HG03159 (cell line): ENCODE measurements around the gene BDH2.
A peak's percentile ranks its signal among the peaks of the same experiment; 100 is the strongest.

Experiments
- ATAC-seq: cut with Tn5 transposase; IDR thresholded peaks from one replicate; pipeline ENCODE4 v1.9.1; 2021; ENCODE audit warnings: mild to moderate bottlenecking, moderate library complexity; ENCODE audit not compliant: unreplicated experiment

The BDH2 gene

GRCh38 chr4:103085555-103086196 lies 14.0 kb downstream of the BDH2 start:
- ATAC-seq: no peak

- no peak for ATAC-seq
Observed at GRCh38 chr4:103079621-103080020, 20.0 kb downstream of the BDH2 start.

GRCh38 chr4:103076747-103077347 lies 22.8 kb downstream of the BDH2 start, which contains the start of gene SLC9B2:
TSS of gene SLC9B2 (minus strand) at chr4:103076761. CDS start at chr4:103067550, 9,211 bp downstream.
- ATAC-seq: peak; percentile 38

GRCh38 chr4:103075894-103076746 lies 23.5 kb downstream of the BDH2 start:
- ATAC-seq: peak; percentile 52

- ATAC-seq: peak; percentile 0
Observed at GRCh38 chr4:103075435-103075893, 24.2 kb downstream of the BDH2 start.

GRCh38 chr4:103074744-103075434 lies 24.7 kb downstream of the BDH2 start:
- ATAC-seq: peak; percentile 44

- no peak for ATAC-seq
Observed at GRCh38 chr4:103073792-103074438, 25.7 kb downstream of the BDH2 start.

GRCh38 chr4:103067841-103068547 lies 31.6 kb downstream of the BDH2 start:
- ATAC-seq: no peak

- no peak for ATAC-seq
Observed at GRCh38 chr4:103060453-103061148, 39.0 kb downstream of the BDH2 start.

GRCh38 chr4:103054030-103054429 lies 45.6 kb downstream of the BDH2 start:
- no peak for ATAC-seq

- ATAC-seq: no peak
Observed at GRCh38 chr4:103052779-103053178, 46.9 kb downstream of the BDH2 start.

GRCh38 chr4:103052145-103052544 lies 47.5 kb downstream of the BDH2 start:
- ATAC-seq: no peak

GRCh38 chr4:103050736-103051436 lies 48.7 kb downstream of the BDH2 start:
- ATAC-seq: no peak

GRCh38 chr4:103046416-103047290 lies 53.0 kb downstream of the BDH2 start:
- peak; percentile 93 for ATAC-seq

GRCh38 chr4:103044183-103044582 lies 55.5 kb downstream of the BDH2 start:
- ATAC-seq: no peak

- ATAC-seq: no peak
Observed at GRCh38 chr4:103036169-103036568, 63.5 kb downstream of the BDH2 start.

GRCh38 chr4:103032574-103032973 lies 67.1 kb downstream of the BDH2 start:
- peak; percentile 72 for ATAC-seq

GRCh38 chr4:103030791-103031190 lies 68.8 kb downstream of the BDH2 start:
- no peak for ATAC-seq
